GM12864 (cell line): ENCODE results near the gene GPR45.

Source experiments
- DNase-seq: peaks from one replicate; pipeline ENCODE4 v3.0.0-alpha.2; 2011; ENCODE audit warnings: low read depth
- H3K4me3 ChIP-seq: 2 replicates; pipeline ENCODE4 v1.5.1; 2011; ENCODE audit warnings: mild to moderate bottlenecking, low read depth, low read length, control low read depth
- TF ChIP-seq, protein P1 (sequence below): IDR thresholded peaks from 2 replicates; pipeline ENCODE4 v1.5.1; 2011; ENCODE audit warnings: low read depth, mild to moderate bottlenecking, moderate library complexity, low read length, control low read depth, inconsistent platforms; ENCODE audit errors: missing control alignments

GPR45 gene, protein sequence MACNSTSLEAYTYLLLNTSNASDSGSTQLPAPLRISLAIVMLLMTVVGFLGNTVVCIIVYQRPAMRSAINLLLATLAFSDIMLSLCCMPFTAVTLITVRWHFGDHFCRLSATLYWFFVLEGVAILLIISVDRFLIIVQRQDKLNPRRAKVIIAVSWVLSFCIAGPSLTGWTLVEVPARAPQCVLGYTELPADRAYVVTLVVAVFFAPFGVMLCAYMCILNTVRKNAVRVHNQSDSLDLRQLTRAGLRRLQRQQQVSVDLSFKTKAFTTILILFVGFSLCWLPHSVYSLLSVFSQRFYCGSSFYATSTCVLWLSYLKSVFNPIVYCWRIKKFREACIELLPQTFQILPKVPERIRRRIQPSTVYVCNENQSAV

DNA sequence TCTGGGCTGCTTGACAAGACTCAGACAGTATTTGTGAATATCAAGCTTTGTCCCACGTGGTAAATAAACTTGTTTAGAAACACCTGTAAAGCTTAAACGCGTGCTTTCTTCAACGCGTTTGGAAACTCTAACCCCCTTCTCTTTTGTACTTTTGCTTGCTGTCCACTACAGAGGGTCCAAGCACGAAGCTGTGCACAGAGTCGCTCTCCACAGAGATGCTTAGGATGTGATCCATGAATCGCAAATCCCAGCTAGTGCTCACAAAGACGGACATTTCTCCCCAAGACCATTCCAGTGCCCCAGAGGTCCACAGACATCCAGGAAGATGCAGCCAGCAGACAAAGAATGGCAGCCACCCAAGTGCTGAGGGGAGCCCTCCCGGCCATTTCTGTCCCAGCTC, at the start of gene GPR45:
Gene GPR45, plus strand, starts transcription at position 301 of the 400 bp plus-strand sequence. CDS start 116 bp downstream, outside the sequence.
- DNase-seq, result no peak
- TF ChIP-seq, protein P1, sequence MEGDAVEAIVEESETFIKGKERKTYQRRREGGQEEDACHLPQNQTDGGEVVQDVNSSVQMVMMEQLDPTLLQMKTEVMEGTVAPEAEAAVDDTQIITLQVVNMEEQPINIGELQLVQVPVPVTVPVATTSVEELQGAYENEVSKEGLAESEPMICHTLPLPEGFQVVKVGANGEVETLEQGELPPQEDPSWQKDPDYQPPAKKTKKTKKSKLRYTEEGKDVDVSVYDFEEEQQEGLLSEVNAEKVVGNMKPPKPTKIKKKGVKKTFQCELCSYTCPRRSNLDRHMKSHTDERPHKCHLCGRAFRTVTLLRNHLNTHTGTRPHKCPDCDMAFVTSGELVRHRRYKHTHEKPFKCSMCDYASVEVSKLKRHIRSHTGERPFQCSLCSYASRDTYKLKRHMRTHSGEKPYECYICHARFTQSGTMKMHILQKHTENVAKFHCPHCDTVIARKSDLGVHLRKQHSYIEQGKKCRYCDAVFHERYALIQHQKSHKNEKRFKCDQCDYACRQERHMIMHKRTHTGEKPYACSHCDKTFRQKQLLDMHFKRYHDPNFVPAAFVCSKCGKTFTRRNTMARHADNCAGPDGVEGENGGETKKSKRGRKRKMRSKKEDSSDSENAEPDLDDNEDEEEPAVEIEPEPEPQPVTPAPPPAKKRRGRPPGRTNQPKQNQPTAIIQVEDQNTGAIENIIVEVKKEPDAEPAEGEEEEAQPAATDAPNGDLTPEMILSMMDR, result no peak
- no peak within 1 kb of the TSS for H3K4me3 ChIP-seq

DNA sequence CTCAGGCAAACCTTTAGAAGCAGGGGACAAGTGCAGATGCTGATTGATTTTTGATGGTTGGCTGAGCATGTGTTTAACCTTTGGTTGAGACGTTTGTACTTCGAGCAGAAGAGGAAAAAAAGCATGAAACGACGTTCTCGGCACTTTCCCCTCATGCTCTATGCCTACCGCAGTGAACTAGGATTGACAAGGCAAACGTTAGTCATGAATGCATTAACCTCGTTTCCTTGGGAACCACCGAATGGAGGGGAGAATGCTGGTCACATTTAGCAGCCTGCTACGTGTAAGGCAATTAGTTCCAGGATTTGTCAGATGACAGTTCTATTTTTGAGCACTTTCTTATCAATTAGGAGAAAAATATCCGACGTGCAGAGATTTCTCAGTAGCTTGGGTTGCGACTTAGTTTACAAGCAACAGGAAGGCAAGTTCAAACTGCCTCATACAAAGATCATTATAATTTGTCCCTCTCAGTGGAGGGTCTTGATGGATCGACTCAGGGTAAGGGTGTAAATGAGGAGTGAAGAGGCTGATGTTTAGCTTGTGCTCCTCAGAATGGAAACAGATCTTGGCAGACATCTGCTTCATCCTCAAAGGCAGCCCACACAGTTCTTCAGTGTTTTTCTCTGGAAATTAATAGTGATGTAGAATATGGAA, 47.4 kb upstream of the GPR45 start:
- no peak overlapping the region for H3K4me3 ChIP-seq
- TF ChIP-seq, protein P1, result no peak
- no peak for DNase-seq

DNA sequence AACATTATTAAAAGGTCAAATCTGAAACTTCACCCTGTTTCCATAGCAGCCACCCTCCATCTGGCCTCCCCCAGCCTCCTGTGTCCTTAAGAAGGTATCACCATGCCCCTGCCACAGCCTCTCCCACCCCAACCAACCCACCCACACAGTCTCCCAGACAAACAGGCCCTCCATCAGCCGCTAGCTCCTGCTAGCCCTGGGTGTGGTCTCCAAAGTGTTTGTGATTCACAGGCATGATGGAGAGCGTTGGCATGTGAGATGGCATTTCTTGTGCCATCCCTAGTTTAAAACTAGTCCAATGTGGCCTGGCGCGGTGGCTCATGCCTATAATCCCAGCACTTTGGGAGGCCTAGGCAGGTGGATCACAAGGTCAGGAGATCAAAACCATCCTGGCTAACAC, 44.9 kb upstream of the GPR45 start:
- DNase-seq, result no peak
- H3K4me3 ChIP-seq, result no peak overlapping the region
- TF ChIP-seq, protein P1, result no peak

DNA sequence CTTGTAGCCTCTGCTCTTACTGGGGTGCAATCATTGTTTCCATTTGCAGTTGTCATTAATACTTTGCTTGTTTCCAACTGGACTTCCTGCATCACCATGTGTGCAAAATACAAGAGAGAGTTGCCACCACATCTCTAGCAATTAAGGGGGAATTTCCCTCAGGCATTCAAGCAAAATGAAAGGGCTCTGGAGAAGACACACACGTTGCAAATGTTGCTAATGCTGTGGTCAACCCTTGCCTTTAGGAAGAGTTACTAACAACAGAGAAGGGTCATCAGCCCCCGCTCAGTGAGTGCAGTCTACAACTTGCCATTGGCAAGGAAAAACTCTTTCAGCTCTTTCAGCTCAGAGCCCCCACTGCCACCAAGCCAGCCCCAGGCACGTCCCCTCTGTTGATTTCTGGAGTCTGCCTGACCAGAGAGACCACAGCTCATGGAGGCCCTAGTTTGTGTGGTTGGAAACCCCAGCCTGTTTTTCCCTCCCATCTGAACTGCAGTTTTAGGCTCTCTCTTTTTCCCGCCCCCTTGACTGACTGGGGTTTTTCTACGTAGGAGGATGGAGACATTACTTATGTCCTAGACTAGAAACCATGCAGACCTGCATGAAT, 25.9 kb upstream of the GPR45 start:
- TF ChIP-seq, protein P1, result no peak
- H3K4me3 ChIP-seq, result no peak overlapping the region
- no peak for DNase-seq

DNA sequence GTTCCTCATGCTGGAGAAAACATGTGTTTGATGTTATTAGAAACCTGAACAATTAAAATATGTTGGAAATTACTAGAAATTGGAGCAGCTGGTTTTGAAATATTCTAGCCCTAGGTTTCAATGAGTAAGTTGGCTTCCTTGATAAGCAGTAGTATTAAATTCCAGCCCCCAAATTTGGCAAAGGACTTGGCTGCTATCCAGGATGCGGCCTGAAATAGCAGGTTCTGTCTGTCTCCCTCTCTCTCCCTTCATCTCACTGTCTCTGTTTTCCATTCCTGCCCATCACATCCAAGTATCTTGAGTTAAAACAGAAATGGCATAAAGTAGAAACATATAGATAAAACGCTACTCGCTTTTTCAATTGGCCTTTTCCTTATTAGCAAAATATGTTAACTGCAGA, 20.9 kb upstream of the GPR45 start:
- TF ChIP-seq, protein P1, result no peak
- H3K4me3 ChIP-seq, result no peak overlapping the region
- DNase-seq, result no peak

DNA sequence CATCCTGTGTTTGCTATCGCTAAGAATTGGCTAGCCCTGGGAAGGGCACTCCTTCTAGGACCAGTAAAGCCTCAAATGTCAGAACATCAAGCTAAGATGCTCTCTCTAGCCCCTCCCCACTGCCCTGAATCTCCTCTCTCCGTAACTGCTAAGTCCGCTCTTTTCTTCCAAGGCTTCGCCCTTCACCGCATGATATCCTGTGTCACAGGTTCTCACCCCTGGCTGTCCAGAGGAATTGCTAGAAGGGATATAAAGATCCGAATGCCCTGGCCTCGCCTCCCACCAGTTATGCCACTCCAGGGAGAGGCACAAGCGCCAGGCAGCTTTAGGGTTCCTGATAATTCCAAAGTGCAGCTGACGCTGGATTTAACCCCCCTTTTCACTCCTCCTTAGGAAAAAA, 17.1 kb upstream of the GPR45 start:
- H3K4me3 ChIP-seq, result no peak overlapping the region
- DNase-seq, result no peak
- TF ChIP-seq, protein P1, result no peak
